HG03280 (cell line): ENCODE measurements around the gene TAOK3.
"Not testable (repeated sequence)": the region's sequence is repeated elsewhere in the genome, so short reads cannot be mapped to it uniquely, and the experiment has no call there.

Experiments
- ATAC-seq: cut with Tn5 transposase; IDR thresholded peaks from one replicate; pipeline ENCODE4 v1.9.1; 2021; ENCODE audit warnings: mild to moderate bottlenecking, moderate library complexity; ENCODE audit not compliant: unreplicated experiment

The TAOK3 gene

DNA sequence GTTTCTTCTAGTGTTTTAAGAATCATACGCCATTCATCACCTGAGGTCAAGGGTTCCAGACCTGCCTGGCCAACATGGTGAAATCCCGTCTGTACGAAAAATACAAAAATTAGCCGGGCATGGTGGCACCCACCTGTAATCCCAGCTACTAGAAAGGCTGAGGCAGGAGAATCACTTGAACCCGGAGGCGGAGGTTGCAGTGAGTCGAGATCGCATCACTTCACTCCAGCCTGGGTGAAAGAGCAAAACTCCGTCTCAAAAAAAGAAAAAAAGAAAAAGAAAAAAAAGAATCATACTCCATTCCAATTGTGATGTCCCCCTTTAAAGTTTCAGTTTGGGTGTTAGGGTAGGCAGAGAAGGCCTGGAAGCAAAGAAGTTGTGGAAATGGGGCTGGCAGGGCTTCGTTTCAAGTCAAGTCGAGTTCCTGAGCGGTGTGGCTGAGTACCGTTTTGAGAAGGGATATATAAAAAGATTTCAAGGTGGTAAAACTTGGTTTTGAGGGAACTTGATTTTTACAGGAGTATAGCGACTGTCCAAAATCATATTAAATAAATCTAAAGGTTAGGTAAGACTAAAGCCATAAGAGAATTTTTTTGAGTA is 1.5 kb upstream of the TAOK3 start:
- no peak for ATAC-seq

DNA sequence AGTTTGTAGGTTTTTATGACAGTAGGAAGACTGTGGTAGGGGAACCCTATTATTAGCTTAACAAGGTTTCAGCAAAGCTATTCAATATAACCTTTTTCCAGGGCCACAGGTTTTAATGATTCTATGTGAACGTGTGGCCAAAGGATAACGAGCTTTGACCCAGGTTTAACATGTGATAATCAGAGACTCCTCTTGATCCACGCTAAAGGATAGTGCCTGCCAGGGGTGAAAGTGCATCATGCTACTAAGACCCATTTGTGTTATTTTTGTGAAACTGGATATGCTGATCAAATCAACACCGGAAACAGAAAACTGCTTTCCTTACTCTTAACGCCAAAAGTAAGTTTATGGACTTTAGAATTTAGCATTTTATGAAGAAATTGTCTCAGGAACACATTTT is 909 bp upstream of the TAOK3 start:
- no peak for ATAC-seq

DNA sequence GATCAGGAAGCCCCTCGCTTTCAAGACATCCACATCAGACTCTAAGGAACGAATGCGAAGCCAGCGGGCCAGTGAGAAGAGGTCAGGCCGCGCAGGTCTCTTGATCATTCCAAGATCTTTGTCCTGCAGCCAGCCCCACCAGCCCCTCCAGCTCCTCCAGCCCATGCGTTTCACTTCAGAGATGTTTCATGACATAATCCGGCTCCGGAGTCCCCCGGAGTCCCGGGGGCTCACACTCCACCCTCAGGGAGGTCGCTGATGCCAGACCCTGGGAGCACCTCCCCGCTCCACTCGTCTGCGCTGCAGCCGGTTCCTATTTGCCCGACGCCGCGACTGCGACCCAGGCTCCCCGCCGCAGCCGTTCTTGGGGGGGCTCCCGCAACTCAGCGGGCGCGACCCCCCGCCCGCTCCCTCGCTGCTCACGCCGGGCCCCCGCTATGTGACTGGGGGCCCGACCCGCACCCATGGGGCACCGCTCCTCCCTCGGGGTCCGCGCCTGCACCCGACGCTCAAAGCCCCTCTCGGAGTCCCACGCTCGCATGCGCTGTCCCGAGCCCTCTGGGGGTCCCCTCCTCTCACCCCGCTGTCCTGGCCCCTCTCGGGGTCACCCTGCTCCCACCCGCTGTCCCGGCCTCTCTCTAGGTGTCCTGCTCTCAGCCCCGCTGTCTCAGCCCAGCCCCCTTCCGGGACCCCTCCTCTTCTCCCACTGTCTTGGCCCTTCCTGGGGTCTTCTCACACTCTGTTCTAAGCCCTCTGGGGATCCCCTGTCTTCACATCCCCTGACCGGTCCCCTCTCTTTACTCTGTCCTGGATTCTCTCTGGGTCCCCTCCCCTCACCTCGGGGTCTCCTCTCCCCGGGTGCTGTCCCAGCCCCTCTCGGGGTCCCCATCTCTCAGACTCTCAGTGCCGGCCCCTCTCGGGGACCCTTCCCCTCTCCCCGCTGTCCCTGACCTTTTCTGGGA is 1.1 kb downstream of the TAOK3 start:
- ATAC-seq: no peak

DNA sequence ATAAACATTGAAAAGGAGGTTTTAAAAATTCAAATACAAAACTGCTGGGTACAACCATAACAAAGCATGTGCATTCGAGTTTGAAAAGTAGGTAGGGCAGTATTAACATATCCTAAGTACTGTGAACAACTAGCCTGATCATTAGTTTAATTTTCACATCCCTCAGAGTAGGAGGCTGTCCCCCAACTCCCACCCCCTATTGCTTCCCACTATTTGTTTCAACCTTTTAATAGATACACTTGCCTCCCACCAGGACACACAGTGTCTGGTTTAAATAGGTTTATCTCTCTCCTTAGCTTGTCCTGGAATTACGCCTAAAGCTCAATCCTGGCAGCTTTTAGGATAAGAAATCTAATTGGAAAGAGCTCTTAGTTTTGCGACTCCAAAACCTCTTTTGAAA is 2.1 kb downstream of the TAOK3 start:
- no peak for ATAC-seq

DNA sequence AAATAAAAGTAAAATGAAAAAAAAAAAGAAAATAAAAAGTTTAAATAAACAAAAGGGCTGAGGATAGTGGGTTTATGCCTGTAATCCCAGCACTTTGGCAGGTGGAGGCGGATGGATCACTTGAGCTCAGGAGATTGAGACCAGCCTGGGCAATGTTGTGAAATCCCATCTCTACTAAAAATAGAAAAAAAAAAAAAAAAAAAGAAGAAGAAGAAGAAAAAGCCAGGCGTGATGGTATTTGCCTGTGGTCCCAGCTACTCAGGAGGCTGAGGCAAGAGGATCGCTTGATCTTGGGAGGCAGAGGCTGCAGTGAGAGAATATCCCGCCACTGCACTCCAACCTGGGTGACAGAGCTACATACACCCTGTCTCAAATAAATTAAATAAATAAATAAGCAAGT is 3.9 kb downstream of the TAOK3 start:
- no peak for ATAC-seq

DNA sequence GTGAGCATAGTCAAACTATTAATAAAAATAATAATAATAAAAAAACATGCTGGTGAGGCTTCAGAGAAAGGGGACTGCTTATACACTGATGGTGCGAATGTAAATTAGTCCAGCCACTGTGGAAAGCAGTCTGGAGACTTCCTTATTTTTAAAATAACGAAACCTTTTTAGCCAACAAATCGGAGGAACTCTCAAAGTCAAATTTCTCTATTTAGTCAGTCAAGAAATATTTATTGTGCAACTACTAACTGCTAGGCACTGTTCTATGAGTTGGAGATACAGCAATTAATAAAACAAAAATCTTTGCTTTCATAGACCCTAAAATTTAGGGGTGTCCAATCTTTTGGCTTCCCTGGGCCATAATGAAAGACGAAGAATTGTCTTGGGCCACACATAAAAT is 10.8 kb downstream of the TAOK3 start:
- no peak for ATAC-seq

DNA sequence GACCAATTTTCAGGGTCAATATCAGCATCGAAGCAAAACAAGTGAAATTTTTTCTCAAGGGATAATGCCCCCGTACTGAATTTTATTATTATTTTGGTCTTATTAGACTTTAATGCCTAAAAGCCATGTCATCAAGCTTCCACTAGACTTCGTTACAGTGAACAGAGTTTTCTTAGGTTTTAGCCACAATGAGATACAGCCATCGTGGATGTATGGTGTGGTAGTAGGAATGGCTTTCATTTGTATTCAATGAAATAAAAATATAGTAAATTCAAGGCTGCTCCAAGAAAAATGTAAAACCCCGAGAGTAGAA is 11.7 kb downstream of the TAOK3 start:
- ATAC-seq: no peak

DNA sequence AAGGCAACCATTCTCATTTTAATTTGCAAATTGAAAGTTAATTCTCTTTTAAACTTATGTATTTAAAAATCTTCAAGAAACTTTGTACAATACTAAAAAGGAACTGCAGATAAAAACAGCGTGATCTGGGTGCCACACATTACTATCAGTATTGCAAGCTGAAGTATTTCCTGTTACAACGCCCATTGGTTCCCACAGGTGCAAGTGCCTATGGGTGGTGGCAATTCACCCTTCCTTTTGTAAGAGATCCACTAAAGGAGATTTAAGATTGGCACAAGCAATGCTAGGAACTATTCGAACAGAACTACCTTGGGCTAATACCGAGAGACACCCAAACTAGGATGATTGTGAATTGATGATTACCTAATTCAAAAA is 13.2 kb downstream of the TAOK3 start:
- ATAC-seq: no peak

DNA sequence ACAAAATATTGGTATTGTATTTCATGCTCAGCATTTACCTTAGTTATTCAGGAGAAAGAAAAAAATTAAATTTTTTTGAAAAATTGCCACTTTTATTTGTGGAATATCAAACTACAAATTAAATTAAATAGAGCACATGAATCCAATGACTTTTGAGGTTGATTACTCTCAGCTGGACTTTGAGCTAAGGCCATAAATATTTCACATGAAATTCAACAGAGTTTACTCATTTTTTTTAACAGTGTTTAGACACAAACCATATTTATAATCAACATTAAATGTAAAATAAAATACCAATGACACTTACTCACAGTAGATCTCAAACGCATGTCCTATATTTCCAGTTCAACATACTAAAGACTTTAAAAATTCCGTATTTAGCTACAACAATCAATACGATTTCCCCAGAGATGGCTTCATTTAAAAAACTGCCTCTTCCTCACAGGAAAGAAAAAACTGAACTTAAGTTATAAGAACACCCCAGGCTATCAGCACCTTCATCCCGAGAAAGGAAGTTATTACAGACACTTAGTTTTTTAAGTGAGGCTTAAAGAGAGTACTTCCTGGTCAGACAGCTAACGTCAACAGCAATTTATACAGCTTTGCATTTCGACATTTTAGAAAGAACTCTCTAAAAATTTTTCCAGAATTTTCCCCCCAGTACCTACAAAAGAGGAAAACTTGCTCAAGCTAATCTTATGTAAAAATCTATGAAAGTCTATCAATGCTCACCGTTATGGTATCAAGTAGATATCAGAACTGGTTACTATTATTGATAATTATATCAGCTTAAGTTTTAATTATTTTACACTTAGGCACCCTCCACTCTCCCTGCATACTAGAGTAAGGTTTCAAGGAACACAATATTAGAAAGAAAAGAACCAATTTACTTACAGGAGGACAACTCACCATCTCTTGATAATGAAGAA is 13.8 kb downstream of the TAOK3 start:
- no peak for ATAC-seq

DNA sequence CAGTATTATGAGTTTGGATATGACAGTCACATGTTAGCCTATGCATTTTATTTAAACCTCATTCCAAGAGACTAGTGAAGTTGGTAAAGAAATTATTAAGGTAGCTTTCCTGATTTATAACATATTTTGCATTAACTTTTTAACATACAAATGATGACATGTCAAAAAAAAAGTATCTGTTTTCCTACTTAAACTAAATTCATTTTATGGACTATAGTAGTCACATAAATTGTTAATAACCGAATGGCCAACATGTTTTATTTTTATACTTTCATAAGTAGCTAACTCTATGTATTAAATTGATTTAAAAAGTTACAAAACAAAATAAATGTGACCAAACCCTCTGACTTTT is 14.7 kb downstream of the TAOK3 start:
- ATAC-seq: no peak

DNA sequence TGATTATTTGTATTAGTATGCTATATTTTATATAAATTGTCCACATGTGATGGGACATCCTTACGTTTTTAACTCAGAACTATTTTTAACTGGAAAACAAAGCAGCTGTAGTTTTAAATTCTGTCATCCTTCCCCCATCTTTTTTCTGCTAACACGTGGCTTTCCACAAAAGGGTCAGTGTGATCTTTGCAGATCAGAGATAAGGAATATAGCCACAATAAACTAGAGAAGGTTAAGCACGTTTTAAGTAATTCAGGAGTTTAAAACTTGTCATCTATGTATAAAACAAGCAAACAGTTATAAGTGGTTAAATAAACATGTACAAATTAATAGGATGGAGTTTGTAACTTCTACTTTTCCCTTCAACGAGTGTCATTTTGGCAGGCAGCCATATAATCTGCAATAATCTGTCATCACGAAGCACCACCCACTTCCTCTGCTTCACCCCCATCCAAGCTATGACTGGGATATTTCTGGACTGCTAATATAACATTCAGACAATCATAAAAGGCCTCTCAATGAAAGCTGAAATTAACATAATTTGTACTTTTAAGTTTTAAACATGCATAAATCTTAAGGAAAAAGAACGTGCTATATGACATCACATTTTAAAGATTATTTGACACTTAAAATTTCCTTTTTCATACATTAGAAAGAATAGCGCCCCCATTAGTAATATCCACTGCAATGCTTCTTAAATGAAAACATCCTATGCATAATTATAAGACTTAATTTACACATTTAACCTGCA is 15.3 kb downstream of the TAOK3 start:
- no peak for ATAC-seq

DNA sequence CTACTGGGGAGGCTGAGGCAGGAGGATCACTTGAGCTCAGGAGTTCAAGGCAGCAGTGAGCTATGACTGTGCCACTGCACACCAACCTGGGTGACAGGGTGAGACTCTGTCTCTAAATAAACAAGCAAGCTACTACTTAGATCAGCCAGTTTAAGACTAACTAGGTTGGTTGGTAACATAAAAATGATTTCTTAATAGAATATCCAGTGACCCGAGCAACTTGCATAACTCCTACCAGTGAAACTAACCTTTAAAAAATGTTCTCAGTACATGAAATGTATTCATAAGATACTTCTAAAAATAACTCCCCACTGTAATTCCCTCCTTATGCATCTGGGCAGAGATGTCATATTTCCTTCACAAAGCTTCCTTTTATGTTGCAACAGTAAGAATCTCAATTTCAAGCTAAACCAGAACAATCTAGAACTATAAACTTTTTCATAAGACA is 15.9 kb downstream of the TAOK3 start:
- ATAC-seq: no peak

DNA sequence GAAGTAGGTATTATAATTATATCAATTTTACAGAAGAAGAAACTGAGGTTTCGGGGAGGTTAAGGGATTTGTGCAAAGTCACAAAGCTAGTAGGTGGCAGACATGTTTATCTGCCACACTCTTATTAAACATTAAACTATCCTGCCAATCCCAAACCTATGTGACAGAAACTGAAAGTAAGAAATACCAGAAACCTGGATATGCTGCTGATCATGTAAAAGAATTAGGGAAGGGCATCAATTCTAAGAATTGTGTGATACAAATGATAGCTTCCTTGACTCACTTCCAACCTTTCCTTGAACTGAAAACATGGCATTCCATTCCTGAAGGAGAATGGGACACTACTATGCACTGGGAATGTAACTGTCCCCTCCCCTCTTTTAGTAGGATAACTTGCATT is 16.9 kb downstream of the TAOK3 start:
- no peak for ATAC-seq

DNA sequence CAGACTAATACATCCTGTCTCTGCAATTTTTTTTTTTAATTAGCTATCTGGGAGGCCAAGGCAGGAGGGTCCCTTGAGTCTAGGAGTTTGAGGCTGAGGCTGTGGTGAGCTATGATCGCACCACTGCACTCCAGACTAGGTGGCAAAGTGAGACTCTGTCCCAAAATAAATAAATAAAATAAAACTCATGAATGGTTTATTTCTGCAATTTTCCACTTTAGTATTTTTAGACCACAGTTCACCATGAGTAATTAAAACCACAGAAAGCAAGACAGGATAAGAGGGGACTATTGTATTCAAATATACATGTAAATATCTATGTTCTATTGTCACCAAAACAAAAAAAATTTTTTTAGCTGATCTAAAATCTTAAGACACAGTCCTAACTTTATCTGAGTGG is 17.8 kb downstream of the TAOK3 start:
- no peak for ATAC-seq

DNA sequence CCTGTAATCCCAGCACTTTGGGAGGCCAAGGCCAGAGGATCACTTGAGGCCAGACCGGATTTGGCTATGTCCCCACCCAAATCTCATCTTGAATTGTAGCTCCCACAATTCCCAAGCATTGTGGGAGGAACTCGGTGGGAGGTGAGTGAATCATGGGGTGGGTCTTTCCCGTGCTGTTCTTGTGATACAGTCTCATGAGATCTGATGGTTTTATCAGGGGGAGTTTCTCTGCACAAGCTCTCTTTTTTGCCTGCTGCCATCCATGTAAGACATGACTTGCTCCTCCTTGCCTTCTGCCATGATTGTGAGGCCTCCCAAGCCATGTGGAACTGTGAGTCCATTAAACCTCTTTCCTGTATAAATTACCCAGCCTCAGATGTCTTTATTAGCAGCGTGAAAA is 18.2 kb downstream of the TAOK3 start:
- not testable (repeated sequence) for ATAC-seq

DNA sequence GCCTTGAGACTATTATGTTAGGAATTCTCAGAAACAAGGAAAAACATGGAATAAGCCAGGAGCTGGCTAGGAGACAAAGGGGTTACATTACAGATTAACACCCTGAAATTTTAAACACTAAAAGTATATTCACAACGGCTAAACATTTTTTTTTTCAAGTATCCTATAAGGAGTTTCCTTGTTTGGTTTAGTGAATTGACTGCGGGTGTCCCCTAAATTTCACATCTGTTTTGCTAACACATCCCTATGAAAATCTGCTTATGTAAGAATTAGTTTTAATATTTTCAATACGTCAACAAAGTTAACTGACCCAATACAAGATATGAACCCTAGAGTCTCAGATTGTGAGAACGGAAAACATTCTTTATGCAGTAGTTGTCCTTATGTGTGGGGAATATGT is 19.0 kb downstream of the TAOK3 start:
- no peak for ATAC-seq

DNA sequence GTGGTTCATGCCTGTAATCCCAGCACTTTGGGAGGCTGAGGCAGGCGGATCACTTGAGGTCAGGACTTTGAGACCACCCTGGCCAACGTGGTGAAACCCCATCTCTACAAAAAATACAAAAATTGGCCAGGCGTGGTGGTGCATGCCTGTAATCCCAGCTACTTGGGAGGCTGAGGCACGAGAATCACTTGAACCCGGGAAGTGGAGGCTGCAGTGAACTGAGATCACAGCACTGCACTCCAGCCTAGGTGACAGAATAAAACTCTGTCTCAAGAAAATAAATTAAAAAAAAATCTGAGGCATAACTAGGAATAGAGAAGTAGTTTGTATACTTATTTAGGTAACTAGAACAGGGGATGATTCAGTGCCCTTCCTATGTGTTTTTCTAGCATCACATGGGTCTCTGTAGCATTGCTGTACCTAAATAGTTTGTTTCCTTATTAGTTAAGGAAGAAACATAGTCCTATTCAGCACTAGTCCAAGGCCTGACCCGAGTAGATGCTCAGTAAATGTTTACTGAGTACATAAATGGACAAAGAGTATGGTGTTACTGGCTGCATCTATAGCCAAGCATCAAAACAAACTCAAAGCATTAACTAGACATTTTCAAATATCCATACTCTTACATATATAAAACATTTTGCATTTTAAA is 21.7 kb downstream of the TAOK3 start:
- no peak for ATAC-seq

DNA sequence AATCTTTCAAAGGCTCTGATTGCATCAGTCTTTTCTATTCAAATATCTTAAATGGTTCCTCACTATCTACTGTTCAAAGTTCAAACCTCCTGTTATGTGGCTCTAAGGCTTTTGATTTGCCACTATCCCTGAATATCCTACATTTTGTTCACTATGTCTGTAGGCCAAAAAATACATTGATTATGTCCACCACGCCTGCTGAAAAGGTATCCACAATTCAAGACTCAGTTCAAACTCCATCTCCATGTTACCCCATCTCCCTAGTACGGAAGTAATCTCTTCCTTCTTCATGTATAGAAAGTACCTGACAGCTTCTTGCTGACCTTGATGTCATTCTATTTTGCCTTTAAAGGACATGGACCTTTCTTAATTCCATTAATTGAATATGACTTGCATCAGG is 24.8 kb downstream of the TAOK3 start:
- no peak for ATAC-seq

DNA sequence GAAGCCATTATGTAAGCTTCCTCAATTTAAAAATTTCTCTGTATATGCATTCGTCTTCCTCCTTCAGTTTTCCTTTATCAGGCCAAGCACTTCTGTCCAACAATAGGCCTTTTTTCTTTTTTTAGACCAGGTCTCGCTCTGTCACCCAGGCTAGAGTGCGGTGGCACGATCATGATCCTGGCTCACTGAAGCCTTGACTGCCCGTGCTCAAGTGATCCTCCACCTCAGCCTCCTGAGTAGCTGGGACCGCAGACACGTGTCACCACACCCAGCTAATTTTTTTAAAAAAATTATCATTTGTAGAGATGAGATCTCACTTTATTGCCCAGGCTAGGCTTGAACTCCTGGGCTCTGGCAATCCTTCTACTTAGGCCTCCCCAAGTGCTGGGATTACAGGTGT is 25.8 kb downstream of the TAOK3 start:
- ATAC-seq: no peak

DNA sequence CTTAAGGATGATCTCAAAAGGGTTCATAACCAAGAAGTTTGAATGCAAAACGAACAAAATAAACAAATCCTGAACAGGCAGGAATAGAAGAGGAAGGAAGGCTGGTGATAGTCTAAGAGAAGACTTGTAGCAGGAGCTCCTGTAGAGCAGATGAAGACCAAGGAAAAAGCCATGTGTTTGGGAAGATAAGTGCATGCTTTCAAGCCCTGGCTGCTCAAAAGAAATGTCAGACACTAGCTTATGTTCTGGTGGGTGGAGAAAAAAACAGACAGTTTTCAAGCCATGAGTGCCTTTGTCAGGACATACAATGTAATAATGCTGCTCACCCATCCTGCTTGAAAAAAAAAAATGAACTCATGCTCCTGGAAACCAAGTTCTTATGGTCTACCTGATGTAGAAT is 27.4 kb downstream of the TAOK3 start:
- no peak for ATAC-seq
